ENCODE data around the gene TAF6.

- no peak for TF ChIP-seq CTCF (IDR thresholded peaks at IDR 0.05)
- no peak for TF ChIP-seq POLR2A (IDR thresholded peaks at IDR 0.05)
These were observed 16.0 kb downstream of the TAF6 start for GRCh38 chr7:100102950-100103840.

All from breast epithelium (tissue), 3 donors.